ENCODE results near the gene BRF1. TPM values are rescaled to one million over a fixed set of nuclear protein-coding genes. Genes with fewer than 3 reads are reported as not detected.

The BRF1 gene
- total RNA-seq, 1 experiment from 2014 or later: 25.0 TPM

DNA sequence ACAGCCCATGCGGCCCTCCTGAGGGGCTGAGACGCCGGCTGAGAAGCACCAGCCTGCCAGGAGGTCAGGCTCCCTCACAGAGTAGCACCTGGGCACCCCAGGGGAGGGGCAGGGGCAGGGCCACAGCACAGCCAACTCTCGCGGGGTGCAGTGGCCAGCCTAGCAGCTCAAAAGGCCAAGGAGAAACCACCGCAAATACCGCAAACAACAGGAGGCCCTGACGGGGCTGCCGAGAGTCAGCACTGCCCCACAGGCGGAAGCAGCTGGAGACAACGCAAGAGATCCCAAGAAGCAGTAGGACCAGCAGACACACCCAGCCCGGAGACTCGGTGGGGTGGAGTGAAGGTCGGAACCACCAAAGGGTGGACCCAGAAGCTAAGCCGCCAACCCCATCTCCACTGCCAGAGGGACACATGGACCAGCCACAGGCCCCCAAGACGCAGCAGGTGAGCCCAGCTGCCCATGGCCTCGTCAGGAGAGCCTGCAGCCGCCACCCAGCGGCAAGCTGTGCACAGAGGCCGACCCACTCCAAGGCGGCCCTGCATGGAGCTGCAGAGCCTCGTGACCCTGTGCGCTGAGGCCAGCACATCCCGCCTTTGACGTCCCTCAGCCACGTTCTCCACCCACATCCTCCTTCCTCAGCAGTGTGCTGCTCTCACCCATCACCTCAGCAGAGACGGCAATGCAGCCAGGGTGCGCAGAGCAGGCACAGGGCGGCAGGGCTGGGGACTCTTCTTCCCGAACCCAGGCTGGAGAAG, 84.1 kb downstream of the BRF1 start:
- no peak for DNase-seq
- no peaks in the 10 kb centered on the region for H3K9me3 ChIP-seq
- no peaks in the 10 kb centered on the region for H3K27me3 ChIP-seq
- no peaks in the 10 kb centered on the region for H3K36me3 ChIP-seq
- no peak overlapping the region for H3K4me3 ChIP-seq

DNA sequence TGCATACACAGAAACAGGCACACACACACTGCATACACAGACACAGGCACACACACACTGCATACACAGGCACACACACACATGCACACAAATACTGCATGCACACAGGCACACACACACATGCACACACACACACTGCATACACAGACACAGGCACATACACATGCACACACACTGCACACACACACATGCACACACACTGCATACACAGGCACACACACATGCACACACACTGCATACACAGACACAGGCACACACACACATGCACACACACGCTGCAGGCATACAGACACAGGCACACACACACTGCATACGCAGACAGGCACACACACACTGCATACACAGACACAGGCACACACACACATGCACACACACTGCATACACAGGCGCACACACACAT, 85.2 kb downstream of the BRF1 start:
- H3K36me3 ChIP-seq: no peaks in the 10 kb centered on the region
- no peaks in the 10 kb centered on the region for H3K9me3 ChIP-seq
- no peak for DNase-seq
- H3K27me3 ChIP-seq: no peaks in the 10 kb centered on the region
- no peak overlapping the region for H3K4me3 ChIP-seq

GRCh38 chr14:105214324-105214915, 86.4 kb downstream of the BRF1 start:
- no peaks in the 10 kb centered on the region for H3K9me3 ChIP-seq
- H3K4me3 ChIP-seq: no peak overlapping the region
- H3K36me3 ChIP-seq: no peaks in the 10 kb centered on the region
- DNase-seq: no peak
- H3K27me3 ChIP-seq: no peaks in the 10 kb centered on the region

DNA sequence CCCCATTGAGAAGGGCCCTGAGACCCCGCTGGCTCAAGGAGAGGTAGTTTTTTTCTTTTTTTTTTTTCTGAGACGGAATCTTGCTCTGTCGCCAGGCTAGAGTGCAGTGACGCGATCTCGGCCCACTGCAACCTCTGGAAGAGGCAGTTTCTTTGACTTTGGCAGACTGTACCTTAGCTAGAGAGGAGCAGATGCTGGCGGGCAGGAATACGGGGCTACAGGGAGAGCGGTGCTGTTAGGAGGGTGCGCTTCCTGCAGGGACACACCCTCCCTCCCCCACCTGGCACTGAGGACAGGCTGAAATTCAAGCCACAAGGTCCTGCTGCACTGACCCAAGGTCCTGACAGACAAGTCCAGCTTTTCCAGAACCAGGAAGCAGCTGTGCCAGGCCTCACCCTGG, 87.4 kb downstream of the BRF1 start:
- H3K9me3 ChIP-seq: no peaks in the 10 kb centered on the region
- DNase-seq: no peak
- H3K4me3 ChIP-seq: no peak overlapping the region
- no peaks in the 10 kb centered on the region for H3K36me3 ChIP-seq
- H3K27me3 ChIP-seq: no peaks in the 10 kb centered on the region

DNA sequence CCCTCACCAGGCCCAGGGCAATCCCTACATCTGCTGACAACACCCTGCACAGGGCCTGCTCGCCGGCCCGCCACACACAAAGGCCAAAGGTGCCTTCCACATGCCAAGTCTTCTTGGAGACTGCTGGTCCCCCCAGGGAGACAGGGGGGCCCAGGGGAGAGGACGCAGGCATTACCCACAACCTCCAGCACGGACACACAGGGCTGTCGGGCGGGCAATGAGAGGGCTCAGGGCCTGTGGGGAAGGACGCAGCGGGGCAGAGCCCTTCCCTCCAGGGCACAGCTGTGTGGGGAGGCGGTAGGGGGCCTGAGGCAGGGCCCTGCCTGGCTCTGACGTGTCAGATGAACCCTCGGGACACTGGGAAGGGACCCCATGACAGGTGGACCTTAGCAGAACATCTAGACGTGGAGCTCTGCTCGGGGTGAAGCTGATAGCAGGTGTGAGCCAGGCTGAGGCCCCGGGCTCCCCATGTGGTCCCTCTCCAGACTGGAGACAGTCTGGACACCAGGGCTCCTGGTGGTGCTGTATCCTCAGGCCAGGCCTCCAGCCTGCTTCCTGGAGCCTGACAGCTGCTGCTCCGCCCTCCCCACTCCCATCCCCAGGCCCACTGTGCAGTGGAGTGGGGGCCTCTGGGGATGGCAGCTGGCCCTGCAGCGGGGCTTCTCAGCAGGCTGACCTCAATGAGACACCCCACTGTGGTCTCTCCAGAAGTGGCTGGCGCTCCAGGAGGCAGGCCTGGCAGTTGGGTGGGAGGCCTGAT, 88.1 kb downstream of the BRF1 start:
- Histone ChIP-seq H3K9me3 (no peaks in the 10 kb centered on the region), H3K4me3 (no peak overlapping the region), H3K27me3 (no peaks in the 10 kb centered on the region), H3K36me3 (no peaks in the 10 kb centered on the region)
- no peak for DNase-seq

DNA sequence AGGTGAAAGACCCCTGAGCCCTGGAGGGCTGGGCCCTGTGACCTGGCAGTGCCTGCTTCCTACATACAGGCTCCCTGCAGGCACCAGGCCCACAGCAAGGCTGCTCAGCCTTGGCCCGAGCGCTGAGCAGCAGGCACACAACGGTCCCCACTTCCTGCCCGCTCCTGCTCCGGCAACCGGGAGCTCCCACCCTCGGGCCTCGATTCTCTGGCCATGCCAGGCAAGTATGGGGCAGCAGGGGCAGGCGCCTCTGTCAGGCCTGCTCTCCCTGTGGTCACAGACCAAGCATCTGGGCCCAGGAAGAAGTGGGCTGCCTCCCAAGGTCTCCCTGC, 89.1 kb downstream of the BRF1 start:
- Histone ChIP-seq H3K27me3 (no peaks in the 10 kb centered on the region), H3K9me3 (no peaks in the 10 kb centered on the region), H3K4me3 (no peak overlapping the region), H3K36me3 (no peaks in the 10 kb centered on the region)
- no peak for DNase-seq

GRCh38 chr14:105211086-105211757, 89.6 kb downstream of the BRF1 start:
- no peak for DNase-seq
- no peaks in the 10 kb centered on the region for H3K36me3 ChIP-seq
- no peaks in the 10 kb centered on the region for H3K9me3 ChIP-seq
- no peak overlapping the region for H3K4me3 ChIP-seq
- no peaks in the 10 kb centered on the region for H3K27me3 ChIP-seq

GRCh38 chr14:105210266-105211025, 90.4 kb downstream of the BRF1 start:
- Histone ChIP-seq H3K36me3 (no peaks in the 10 kb centered on the region), H3K9me3 (no peaks in the 10 kb centered on the region), H3K27me3 (no peaks in the 10 kb centered on the region), H3K4me3 (no peak overlapping the region)
- no peak for DNase-seq

DNA sequence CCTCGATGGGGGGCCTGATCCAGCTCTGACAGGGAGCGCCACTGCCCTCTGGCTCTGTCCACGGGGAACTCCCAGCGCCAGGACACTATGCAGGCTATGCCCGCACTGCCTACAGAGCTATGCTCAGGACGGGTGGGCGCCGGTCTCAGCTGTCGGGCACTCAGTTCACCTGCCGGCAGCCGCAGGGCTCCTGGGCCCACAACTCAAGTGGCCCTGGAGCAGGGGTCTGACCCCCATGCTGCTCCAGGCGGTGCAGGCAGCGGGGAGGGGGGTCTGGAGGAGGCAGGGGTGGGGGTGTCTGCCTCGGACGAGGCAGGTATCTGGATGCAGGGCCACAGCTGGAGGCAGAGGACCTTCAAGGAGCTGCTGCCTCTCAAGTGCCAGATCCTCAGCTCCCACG, 91.2 kb downstream of the BRF1 start:
- Histone ChIP-seq H3K36me3 (no peaks in the 10 kb centered on the region), H3K4me3 (no peak overlapping the region)

DNA sequence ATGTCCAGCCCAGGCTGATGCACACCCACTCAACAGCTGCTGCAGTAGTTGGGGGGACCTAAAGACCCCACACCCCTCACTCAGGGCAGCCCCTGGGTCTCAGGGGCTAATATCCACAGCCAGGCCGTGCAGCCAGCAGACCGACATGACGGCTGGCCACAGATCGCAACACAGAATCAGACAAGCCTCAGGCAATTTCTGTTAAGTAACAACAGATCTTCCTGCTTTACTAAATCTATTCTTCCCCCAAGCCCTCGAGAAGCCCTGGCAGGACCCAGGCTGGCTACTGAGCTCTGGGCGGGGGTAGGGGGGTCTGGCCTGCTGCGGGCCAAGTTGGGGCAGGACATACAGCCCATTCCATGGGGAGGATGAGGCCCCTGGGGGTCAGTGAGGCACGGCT, 91.7 kb downstream of the BRF1 start:
- no peak overlapping the region for H3K4me3 ChIP-seq
- no peak for DNase-seq
- no peaks in the 10 kb centered on the region for H3K27me3 ChIP-seq
- H3K9me3 ChIP-seq: no peaks in the 10 kb centered on the region
- H3K36me3 ChIP-seq: no peaks in the 10 kb centered on the region

More for the DNA sequence above, 91.2 kb downstream of the BRF1 start:
- H3K27me3 ChIP-seq: no peaks in the 10 kb centered on the region
- no peak for DNase-seq
- H3K9me3 ChIP-seq: no peaks in the 10 kb centered on the region

DNA sequence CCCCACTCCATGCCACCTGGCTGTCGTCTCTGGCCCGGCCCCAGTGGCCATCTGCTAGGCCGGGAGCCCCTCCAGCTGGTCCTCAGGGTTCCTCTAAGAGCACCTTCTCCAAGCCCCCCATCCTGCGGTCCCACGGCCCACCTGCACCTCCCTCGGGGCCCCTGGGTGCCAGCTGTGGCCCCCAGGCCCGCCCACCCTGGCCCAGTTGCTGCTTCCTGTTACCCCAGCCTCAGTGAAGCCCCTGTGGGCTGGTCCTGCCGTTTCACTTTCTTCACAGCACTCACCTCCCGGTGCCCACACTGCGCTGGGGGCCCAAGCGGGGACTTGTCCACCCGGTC, 92.1 kb downstream of the BRF1 start:
- no peak for DNase-seq
- Histone ChIP-seq H3K4me3 (no peak overlapping the region), H3K9me3 (no peaks in the 10 kb centered on the region), H3K27me3 (no peaks in the 10 kb centered on the region), H3K36me3 (no peaks in the 10 kb centered on the region)

DNA sequence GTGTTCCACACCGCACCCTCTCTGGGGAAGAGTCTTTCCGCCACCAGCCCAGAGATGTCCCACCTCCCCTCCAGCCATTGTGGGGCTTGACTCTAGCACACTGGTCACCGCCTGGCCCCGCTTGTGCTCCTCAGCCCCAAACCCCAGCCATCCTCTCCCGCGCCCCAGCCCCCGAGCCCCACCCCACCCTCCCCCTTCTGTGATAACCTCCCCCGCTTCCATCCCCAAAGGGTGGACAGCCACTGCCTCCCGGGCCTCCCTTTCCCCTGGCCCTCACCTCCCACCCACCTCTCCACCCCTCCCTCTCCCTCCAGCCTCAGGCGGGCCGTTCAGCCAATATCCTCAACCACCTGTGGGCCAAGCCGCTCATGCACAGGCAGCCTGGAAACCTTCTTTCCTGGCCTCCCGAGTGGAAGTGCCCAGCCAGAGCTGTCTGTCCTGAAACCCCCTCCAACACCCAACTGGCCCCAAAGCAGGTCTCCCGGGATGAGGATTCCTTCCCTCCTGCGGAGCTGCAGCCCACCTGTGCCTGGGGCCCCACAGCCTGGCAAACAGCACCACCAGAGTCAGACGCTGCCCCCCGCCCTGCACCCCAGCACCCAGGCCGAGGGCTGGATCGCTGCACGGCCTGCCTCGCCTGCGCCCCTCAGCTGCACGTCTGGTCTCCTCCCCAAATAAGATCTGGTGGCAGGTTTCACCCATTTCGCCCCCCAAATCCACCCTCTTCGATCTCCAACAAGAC, 92.6 kb downstream of the BRF1 start:
- Histone ChIP-seq H3K4me3 (no peak overlapping the region), H3K27me3 (no peaks in the 10 kb centered on the region), H3K36me3 (no peaks in the 10 kb centered on the region)

DNA sequence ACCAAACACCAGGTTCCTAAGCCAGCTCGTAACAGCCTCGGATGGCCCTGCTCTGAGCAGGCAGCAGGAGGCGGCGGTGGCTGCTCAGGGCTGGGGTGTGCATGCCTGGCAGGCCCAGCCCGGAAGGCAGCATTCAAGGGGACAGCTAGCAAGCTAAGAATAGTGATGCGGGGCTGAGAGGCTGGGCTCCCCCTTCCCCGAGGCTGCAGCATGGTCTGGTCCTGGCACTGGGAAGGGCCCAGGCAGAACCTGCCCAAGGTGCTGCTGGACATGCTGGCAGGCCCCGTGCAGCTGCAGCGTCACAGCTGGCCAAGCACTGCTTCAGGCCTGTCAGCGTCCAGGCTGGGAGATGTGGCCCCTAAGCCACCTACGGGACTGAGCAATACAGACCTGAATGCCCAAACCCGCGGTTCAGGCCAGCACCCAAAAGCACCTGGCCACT, 93.3 kb downstream of the BRF1 start:
- no peaks in the 10 kb centered on the region for H3K36me3 ChIP-seq

More for the DNA sequence above, 92.6 kb downstream of the BRF1 start:
- DNase-seq: no peak
- no peaks in the 10 kb centered on the region for H3K9me3 ChIP-seq

DNA sequence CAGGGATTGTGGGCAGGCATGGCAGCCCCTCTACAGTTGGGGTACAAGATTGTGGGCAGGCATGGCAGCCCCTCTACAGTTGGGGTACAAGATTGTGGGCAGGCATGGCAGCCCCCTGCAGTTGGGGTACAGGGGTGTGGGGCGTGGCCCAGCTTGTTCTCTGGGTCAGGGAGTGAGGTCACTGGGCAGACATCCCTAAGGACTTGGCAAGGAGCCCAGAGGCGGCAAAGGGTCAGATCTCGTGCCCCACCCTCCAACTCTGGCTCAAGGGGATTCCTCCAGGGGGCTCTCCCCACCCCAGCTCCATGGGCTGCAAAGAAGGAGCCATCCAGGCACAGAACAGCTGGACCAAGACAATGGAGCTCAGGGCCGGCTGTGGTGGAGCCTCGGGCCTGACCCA, 93.9 kb downstream of the BRF1 start:
- Histone ChIP-seq H3K4me3 (no peak overlapping the region), H3K36me3 (no peaks in the 10 kb centered on the region), H3K27me3 (no peaks in the 10 kb centered on the region), H3K9me3 (no peaks in the 10 kb centered on the region)
- DNase-seq: no peak

More for the DNA sequence above, 93.3 kb downstream of the BRF1 start:
- DNase-seq: no peak
- H3K9me3 ChIP-seq: no peaks in the 10 kb centered on the region
- no peak overlapping the region for H3K4me3 ChIP-seq
- H3K27me3 ChIP-seq: no peaks in the 10 kb centered on the region

DNA sequence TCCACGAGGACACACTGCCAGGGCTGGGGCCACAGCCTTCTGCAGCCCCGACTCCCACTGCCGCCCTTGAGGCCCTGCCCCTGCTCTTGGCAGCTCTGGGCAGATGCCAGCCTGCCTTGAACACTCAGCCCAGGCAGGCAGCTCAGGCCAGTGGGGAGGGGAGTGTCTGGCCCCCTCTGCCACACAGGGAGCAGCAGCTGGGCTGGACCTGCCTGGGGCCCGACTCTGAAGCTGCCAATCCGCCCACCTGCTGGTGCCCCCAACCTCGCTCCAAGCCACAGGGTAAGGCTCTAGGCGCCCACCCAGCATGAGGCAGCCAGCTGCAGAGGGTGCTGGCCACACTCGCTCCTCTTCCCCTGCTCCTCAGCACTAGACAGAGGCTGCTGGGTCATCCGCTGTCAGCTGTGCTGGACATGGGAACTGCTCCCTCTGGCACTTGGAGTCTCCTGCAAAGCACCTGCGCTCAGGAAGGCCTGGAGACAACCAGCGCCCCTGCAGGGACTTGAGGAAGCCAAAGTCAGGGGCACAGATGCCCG, 95.1 kb downstream of the BRF1 start:
- no peaks in the 10 kb centered on the region for H3K9me3 ChIP-seq
- H3K27me3 ChIP-seq: no peaks in the 10 kb centered on the region
- H3K36me3 ChIP-seq: no peaks in the 10 kb centered on the region
- DNase-seq: peak; percentile 38
- no peak overlapping the region for H3K4me3 ChIP-seq
